Bronchial epithelial cell (primary cell): ENCODE data around the gene TRIM62. TPM values are rescaled to one million over a fixed set of nuclear protein-coding genes. Genes with fewer than 3 reads are reported as not detected.
A peak's percentile ranks its signal among the peaks of the same experiment; 100 is the strongest.

Source experiments
- DNase-seq: peaks from one replicate; pipeline ENCODE4 v3.0.0-alpha.2; 2010; ENCODE audit warnings: low read depth
- FAIRE-seq: peaks from 2 replicates; lab custom pipeline; 2011; peaks lifted over from hg19 to GRCh38; lab: Jason Lieb, UNC
- H3K27me3 ChIP-seq: 2 replicates; pipeline ENCODE4 v1.5.1; 2011; ENCODE audit warnings: low read length; ENCODE audit not compliant: control insufficient read depth, insufficient read depth
- H3K36me3 ChIP-seq: 2 replicates; pipeline ENCODE4 v1.5.1; 2011; ENCODE audit warnings: low read length; ENCODE audit not compliant: control insufficient read depth, insufficient read depth
- H3K4me3 ChIP-seq: 2 replicates; pipeline ENCODE4 v1.5.1; 2011; ENCODE audit warnings: mild to moderate bottlenecking, low read depth, low read length, control low read depth
- CTCF ChIP-seq: IDR thresholded peaks from 2 replicates; pipeline ENCODE4 v1.5.1; 2011; ENCODE audit warnings: mild to moderate bottlenecking, moderate library complexity, low read length, control low read depth, inconsistent platforms; ENCODE audit not compliant: insufficient read depth, severe bottlenecking
- total RNA-seq: library from RNA; depleted of rRNA; stranded (reverse); fragments of >200 nt; gene quantifications from 2 replicates; pipeline ENCODE4 v1.2.1, GENCODE V29; 2014

The TRIM62 gene
- total RNA-seq, 1 donor from 2014 or later, result 0.79 TPM

GRCh38 chr1:33175865-33176264 lies 6.0 kb downstream of the TRIM62 start:
- no peaks in the 10 kb centered on the region for H3K36me3 ChIP-seq
- DNase-seq, result no peak
- no peak overlapping the region for H3K4me3 ChIP-seq
- TF ChIP-seq CTCF, result no peak
- no peak for FAIRE-seq
- no peaks in the 10 kb centered on the region for H3K27me3 ChIP-seq

GRCh38 chr1:33173091-33173490 lies 8.8 kb downstream of the TRIM62 start:
- no peaks in the 10 kb centered on the region for H3K36me3 ChIP-seq
- no peak overlapping the region for H3K4me3 ChIP-seq
- H3K27me3 ChIP-seq, result no peaks in the 10 kb centered on the region
- FAIRE-seq (peak; percentile 75), DNase-seq (no peak)
- no peak for TF ChIP-seq CTCF

- no peak overlapping the region for H3K4me3 ChIP-seq
- TF ChIP-seq CTCF, result no peak
- DNase-seq (no peak), FAIRE-seq (no peak)
- no peaks in the 10 kb centered on the region for H3K27me3 ChIP-seq
- no peaks in the 10 kb centered on the region for H3K36me3 ChIP-seq
These were observed 9.6 kb downstream of the TRIM62 start for GRCh38 chr1:33171977-33172813.

GRCh38 chr1:33170351-33171274 lies 11.2 kb downstream of the TRIM62 start:
- no peaks in the 10 kb centered on the region for H3K27me3 ChIP-seq
- DNase-seq (no peak), FAIRE-seq (peak; percentile 7)
- no peak for TF ChIP-seq CTCF
- peaks cover 1% of the 10 kb centered on the region for H3K36me3 ChIP-seq
- H3K4me3 ChIP-seq, result no peak overlapping the region

GRCh38 chr1:33169290-33170055 lies 12.4 kb downstream of the TRIM62 start:
- no peak for DNase-seq
- H3K36me3 ChIP-seq, result peaks cover 1% of the 10 kb centered on the region
- no peak for TF ChIP-seq CTCF
- FAIRE-seq, result no peak
- H3K4me3 ChIP-seq, result no peak overlapping the region
- H3K27me3 ChIP-seq, result no peaks in the 10 kb centered on the region
